GM18498 (cell line): ENCODE data around the gene ETHE1.
A peak's percentile ranks its signal among the peaks of the same experiment; 100 is the strongest.

Source experiments
- ATAC-seq: cut with Tn5 transposase; IDR thresholded peaks from one replicate; pipeline ENCODE4 v1.9.1; 2021; ENCODE audit warnings: mild to moderate bottlenecking, moderate library complexity; ENCODE audit not compliant: unreplicated experiment

Gene ETHE1

GRCh38 chr19:43468354-43469159, 58.4 kb downstream of the ETHE1 start:
- no peak for ATAC-seq

DNA sequence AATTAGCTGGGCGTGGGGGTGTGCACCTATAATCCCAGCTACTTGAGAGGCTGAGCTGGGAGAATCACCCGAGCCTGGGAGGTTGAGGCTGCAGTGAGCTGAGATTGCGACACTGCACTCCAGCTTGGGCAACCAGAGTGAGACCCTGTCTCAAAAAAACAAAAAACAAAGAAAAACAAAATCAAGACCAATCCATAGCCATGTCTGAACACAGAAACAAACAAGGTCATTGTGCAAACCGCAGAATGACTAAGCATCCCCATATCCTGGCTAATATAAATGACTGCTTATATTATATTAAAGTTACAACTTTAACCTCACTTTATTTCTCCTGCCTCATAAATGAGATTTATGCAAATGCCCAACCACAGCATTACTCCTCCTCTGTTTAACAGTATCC, 59.3 kb downstream of the ETHE1 start:
- ATAC-seq, result no peak

DNA sequence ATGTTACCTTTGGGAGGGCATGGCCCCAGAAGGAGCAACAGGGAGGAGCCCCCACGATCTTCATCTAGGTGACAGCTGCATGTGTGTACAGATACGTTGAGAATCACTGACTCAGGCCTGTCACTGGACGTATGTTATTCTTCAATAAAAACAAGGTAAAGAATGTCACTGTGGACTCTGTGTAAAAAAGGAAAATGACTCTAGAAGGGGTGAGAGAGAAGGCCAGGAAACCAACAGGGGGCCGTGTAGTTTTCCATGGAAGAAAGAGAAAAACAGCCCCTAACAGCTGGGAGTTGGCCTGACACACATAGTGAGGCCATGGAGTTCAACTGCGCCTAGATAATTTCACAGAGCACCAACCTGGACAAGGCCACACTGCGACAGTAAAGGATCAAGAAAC, 59.7 kb downstream of the ETHE1 start:
- ATAC-seq, result no peak

DNA sequence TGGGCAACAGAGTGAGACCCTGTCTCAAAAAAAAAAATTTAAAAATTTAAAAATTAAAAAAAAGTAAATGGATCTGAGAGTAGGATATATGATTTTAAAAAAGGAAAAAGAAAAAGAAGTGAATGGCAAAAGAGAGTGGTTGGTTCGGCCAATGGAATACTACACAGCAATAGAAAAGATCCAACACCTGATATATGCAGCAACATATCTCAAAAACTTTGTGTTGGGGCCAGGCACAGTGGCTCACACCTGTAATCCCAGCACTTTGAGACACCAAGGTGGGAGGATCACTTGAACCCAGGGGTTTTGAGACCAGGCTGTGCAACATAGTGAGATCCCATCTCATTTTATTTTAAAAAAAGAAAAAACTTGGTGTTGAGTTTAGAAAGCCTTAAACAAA, 60.2 kb downstream of the ETHE1 start:
- no peak for ATAC-seq

- no peak for ATAC-seq
Measured at GRCh38 chr19:43465468-43466120, 61.4 kb downstream of the ETHE1 start, which contains the start of gene LYPD3. LYPD3 (minus strand) TSS chr19:43465608; CDS start chr19:43465571, 37 bp downstream.

DNA sequence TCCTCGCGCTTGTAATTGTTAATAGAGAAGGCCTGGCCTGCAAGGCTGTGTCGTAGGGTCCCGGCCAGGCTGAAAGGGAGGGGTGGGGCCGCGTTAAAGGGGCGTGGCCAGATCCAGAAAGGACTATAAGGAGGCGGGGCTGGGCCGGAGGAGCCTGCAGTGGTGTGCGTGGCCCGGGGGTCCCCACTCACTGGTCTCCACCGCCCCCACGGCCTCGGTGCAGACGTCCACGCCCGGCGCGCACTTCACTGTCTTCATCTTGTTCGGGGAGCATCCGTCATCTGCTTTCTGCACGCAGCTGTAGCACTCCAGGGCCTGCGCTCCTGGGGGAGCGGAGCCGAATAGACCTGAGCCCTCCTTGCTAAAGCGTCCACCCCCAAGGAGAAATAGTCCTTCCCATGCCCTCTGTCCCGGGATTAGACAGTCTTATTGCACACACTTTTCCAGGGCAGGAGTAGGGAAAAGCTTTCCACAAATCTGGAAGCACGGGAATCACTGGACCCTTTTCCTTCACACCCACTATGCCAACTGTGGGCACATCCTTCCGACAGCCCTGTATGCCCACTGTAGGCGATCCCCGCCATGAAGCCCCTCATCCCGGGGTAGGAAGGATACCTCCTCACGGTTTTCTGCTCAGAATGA, 62.7 kb downstream of the ETHE1 start:
- peak; percentile 38 for ATAC-seq

DNA sequence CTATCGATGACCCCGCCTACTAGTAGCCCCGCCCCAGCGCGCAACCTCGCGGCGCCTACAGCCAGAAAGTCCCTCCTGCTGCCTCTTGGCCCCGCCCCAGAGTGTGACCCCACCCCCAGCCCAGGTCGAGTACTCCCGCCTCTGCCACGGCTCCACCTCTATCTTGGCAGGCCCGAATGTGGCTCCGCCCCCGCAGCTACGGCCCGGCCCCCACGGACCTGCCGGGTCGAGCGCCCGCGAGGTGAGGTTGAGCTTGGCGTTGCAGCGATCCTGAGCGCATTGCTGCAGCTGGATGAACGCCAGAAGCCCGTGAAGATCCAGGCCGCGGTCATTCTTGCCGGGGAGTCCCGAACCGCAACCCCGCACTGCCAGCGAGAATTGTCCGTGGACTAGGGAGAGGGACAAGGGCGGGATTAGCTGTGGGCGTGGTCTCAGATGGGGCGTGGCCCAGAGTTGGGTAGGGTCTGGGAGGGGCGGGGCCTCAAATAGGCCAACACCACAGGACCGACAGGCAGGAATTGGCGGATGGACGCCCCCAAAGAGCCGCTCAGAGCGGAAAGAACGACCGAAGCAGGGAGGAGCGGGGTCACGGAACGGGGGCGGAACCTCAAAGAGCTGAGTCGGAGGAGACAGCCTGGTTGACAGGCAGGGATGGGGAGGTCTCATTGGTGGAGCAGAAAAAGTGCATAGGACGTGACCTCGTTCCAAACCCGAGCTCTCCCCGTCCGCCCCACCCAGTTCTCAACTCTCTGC, 63.4 kb downstream of the ETHE1 start:
- ATAC-seq, result peak; percentile 90

DNA sequence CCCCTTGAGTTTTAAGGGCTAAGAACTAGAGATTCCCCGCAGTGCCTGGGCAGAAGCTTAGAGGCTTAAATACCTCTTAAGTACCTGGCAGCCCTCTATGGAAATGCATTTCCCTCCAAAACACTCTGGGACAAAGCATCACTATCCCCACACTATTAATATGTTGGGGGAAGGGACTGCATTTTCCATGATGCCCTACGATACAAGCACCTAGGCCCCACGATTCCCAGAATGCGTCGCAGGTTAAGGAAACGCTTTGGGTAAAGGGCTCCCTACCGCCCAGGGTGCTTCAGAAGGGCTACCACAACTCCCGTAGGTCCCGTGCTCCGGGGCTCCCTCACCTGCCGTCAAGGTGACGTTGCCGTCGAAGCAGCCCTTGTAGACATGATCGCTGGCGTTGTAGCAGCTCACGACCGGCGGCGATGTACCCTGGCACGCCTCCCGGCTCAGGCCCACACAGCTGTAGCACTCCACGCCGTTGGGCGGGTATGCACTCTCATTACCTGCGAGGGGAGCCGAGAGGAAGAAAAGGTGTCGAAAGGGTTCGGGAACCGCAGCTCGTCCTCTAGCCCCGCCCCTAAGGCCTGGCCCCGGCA, 64.1 kb downstream of the ETHE1 start:
- no peak for ATAC-seq

DNA sequence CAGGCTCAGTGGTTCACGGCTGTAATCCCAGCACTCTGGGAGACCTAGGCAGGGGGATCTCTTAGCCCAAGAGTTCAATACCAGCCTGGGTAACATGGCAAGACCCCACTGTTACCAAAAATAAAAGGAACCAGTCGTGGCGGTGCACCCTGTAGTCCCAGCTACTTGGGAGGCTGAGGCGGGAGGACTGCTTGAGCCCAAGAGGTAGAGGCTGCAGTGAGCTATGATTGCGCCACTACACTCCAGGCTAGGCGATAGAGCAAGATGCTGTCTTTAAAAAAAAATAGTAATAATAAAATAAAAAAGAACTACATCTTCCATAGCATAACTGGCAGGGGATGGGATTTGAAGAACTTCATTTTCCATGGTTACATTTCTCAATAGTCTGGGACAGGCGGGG, 64.6 kb downstream of the ETHE1 start:
- ATAC-seq, result no peak

DNA sequence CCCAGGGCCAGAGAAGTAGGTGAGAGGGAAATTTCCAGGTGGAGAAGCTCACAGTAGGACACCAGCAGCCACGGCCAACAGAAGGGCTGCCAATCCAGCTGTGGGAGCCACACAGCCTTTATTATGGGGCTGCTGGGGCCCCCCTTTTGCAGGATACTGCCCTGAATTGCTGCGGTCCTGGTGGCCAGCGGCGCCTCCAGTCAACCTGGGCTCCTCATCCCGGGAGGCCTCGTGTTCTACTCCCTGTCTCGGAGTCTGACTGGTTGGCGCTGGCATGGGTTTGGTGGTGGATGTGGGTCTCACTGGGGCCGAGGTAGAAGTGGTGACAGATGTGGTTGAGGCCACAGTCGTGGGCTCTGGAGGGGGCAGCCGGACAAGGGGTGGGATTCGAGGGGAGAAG, 65.7 kb downstream of the ETHE1 start:
- no peak for ATAC-seq

DNA sequence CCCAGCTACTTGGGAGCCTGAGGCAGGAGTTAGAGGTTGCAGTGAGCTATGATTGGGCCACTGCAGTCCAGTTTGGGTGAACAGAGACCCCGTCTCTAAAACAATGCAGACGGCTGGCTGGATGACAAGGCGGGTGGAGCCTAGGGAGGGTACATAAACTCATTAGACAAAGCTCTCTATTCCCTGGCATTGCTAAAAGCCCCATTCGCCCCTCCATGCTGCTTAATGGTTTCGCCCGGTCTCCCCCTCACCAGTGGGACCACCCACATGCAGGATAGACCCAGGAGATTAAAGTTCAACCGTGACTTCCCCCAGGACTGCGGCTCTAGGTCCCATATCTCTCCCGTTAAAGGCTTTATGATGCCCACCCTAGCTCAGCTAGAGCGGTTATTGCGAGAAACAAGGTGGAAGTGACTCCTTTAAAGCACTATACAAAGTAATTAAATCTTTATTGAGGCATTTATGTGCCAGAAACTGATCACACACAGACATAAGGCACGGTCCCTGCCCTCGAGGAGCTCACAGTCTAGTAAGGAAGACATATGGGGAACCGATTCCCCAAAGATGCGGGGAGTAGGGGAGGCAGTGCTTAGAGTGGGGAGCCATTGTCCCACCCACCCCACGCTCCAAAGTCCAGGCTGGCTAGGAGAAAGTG, 66.5 kb downstream of the ETHE1 start:
- ATAC-seq, result no peak

DNA sequence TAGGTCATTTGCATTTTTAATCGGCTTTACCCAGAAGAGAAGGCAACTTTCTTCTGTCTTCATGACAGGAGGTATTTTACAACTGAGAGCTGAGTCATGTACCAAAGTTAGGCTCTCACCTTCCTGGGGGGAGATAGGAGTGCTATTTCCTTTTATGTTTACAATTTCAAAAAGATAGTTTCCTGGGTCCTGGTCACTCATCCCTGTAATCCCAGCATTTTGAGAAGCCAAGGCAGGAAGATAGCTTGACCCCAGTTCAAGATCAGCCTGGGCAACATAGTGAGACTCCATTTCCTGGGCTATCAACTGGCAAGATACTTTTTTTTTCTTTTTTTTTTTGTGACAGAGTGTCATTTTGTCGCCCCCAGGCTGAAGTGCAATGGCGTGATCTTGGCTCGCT, 69.2 kb downstream of the ETHE1 start:
- no peak for ATAC-seq
